Adrenal gland (tissue), 12 donors: Measurements from ENCODE around the gene SLC7A5. TPM values are rescaled to one million over a fixed set of nuclear protein-coding genes. Genes with fewer than 3 reads are reported as not detected.
A peak's percentile ranks its signal among the peaks of the same experiment; 100 is the strongest.
"Not testable (repeated sequence)": the region's sequence is repeated elsewhere in the genome, so short reads cannot be mapped to it uniquely, and the experiment has no call there.

Source experiments
- DNase-seq, 7 donors: peaks; one replicate each; pipeline ENCODE4 v3.0.0-alpha.2; 2019 to 2020
- H3K27ac ChIP-seq, 5 donors: fragments of 200-600 bp; sonication (generic) in 4 of 5; 1 replicate in 3 of 5; 2 replicates in 2 of 5; pipeline versions ENCODE4 v1.5.1 to v1.8.0; 2016 to 2020; ENCODE audit warnings: mild to moderate bottlenecking in 1 of 5
- H3K27me3 ChIP-seq: fragments of 200-600 bp; 2 replicates; pipeline ENCODE4 v1.8.0; 2021
- H3K36me3 ChIP-seq, 2 donors: fragments of 200-600 bp; replicated peaks in 1 of 2; 1 replicate in 1 of 2; 2 replicates in 1 of 2; pipeline versions ENCODE4 v1.5.1 to v1.8.0; 2018 to 2022
- H3K4me1 ChIP-seq, 2 donors: fragments of 200-600 bp; replicated peaks in 1 of 2; 1 replicate in 1 of 2; 2 replicates in 1 of 2; pipeline versions ENCODE4 v1.5.1 to v1.8.0; 2018 to 2021
- H3K4me3 ChIP-seq, 4 donors: fragments of 200-600 bp; sonication (generic) in 3 of 4; one replicate each; pipeline ENCODE4 v1.5.1; 2016 to 2018
- H3K9me3 ChIP-seq, 3 donors: fragments of 200-600 bp; sonication (generic) in 1 of 3; replicated peaks in 1 of 3; 1 replicate in 2 of 3; 2 replicates in 1 of 3; pipeline versions ENCODE4 v1.5.1 to v1.8.0; 2016 to 2021
- POLR2A ChIP-seq, 2 donors: fragments of 450-650 bp; IDR thresholded peaks; one replicate each; pipeline ENCODE4 v1.6.1; 2017; ENCODE audit warnings: antibody characterized with exemption in 2 of 2, mild to moderate bottlenecking in 2 of 2, moderate library complexity in 1 of 2
- WGBS, 4 donors: extraction: QIAGEN DNeasy Blood & Tissue Kit in 2 of 4; methylation state at CpG; one replicate each; pipeline versions ENCODE4 v1.1.5 to v1.1.7; 2013 to 2017; 5-methylcytosine and 5-hydroxymethylcytosine counted together
- intact Hi-C, 2 donors: fragments of 100-400 bp; cut with DNase I; formaldehyde crosslinking; loops; one replicate each; pipeline versions ENCODE4 v1.14.1 to v1.15.0; 2022 to 2023
- polyA plus RNA-seq, 3 donors: library from polyadenylated mRNA; stranded (reverse); fragments of 200-250 nt in 2 of 3; fragments of 350-450 nt in 1 of 3; fragmentation: Illumina TruSeq in 1 of 3; extraction: RNeasy Lipid Tissue Mini Kit (QIAGEN cat#74804) in 1 of 3; gene quantifications; one replicate each; pipeline ENCODE4 v1.2.3, GENCODE V29; 2013 to 2014
- total RNA-seq, 9 donors: library from RNA; depleted of rRNA in 4 of 9; stranded (reverse); fragments of >200 nt in 4 of 9; fragments of 120-200 nt in 1 of 9; fragmentation: NEBNext Ultra II Directional in 1 of 9; extraction: Animal tissue kit (Norgen Biotek cat#: 25700) in 1 of 9; gene quantifications; one replicate each; pipeline versions ENCODE4 v1.1.0 to v1.2.4, GENCODE V29; 2013 to 2023
- TF ChIP-seq, protein P1 (sequence below), 6 experiments: fragments of 450-650 bp in 4 of 6; fragments of 200-600 bp in 2 of 6; sonication (generic) in 1 of 6; IDR thresholded peaks; 1 replicate in 5 of 6; 2 replicates in 1 of 6; pipeline versions ENCODE4 v1.5.1 to v1.8.0; 2016 to 2021; ENCODE audit warnings: antibody characterized with exemption in 6 of 6, mild to moderate bottlenecking in 2 of 6, moderate library complexity in 1 of 6
- donor health status: healthy with polysubstance abuse.
- donor health status: Bipolar disorder and iron deficiency.
- donor health status: DM: yes; HTN: yes; CAD: no.
- donor health status: DM: no; HTN: no; CAD: no.
- donor health status: DM: no; HTN: no; CAD: no.
- donor health status: DM: yes; HTN: yes; CAD: no.

Gene SLC7A5
- total and polyA plus RNA-seq, 12 donors, result 0.69 to 9.1 (median 2.4) TPM

DNA sequence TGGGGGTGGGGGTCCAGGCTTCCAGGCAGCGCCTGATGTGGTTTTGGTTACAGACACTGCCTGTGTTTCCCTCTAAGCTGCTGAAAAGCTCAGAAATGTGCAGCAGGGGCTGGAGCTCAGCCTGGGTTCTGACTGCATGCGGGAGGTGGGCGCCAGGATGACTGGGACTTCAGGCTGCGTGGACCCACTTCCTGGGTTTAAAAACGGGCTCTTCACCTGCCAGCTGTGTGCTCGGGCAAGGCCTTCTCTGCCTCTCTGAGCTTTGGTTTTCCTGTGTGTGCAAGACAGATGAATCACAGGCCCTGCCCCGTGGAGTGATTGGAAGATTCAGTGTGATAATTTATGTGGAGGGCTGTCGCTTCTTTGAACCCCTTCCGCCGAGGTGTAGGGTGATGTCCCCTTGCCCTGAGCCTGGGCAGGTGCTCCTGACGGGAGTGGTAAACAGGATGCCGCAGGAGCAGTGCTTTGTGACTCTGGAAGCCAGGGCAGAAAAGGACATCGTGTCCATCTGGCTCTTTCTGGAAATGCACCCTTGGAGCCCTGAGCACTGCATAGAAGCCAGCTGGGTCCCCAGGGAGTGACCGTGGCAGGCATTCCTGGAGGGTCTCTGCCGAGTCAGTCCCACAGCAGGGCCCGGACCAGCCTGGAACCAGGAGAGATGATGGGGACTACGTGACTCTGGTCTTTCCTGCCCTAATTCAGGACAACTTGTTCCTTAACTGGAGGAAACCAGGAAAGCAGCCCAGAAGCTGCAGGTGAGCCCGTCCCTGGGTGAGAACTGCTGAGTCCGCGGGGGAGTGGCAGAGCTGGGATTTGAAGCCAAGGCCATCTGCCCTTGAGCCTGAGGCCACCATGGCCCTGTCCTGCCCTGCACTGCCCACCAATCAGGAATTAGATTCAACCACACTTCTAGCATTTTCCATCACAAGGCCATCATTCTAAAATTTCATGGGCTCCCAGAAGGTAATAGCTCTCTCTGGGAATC lies 28.5 kb upstream of the SLC7A5 start:
- H3K4me1 ChIP-seq, result peaks cover 0 to 5% of the 10 kb centered on the region in 2 donors
- WGBS, 4 donors, result 64 to 100% (median 70%) methylated on average over 2 to 20 of the region's 20 CpGs
- H3K36me3 ChIP-seq, result no peaks in the 10 kb centered on the region
- no peak overlapping the region for H3K4me3 ChIP-seq
- H3K27ac ChIP-seq, result no peak overlapping the region
- intact Hi-C loops, result no loop called here
- DNase-seq, result no peak
- no peaks in the 10 kb centered on the region for H3K27me3 ChIP-seq
- no peak for TF ChIP-seq POLR2A (IDR thresholded peaks at IDR 0.05)
- TF ChIP-seq, protein P1, sequence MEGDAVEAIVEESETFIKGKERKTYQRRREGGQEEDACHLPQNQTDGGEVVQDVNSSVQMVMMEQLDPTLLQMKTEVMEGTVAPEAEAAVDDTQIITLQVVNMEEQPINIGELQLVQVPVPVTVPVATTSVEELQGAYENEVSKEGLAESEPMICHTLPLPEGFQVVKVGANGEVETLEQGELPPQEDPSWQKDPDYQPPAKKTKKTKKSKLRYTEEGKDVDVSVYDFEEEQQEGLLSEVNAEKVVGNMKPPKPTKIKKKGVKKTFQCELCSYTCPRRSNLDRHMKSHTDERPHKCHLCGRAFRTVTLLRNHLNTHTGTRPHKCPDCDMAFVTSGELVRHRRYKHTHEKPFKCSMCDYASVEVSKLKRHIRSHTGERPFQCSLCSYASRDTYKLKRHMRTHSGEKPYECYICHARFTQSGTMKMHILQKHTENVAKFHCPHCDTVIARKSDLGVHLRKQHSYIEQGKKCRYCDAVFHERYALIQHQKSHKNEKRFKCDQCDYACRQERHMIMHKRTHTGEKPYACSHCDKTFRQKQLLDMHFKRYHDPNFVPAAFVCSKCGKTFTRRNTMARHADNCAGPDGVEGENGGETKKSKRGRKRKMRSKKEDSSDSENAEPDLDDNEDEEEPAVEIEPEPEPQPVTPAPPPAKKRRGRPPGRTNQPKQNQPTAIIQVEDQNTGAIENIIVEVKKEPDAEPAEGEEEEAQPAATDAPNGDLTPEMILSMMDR (IDR thresholded peaks at IDR 0.05), result no peak
- H3K9me3 ChIP-seq, result no peaks in the 10 kb centered on the region

DNA sequence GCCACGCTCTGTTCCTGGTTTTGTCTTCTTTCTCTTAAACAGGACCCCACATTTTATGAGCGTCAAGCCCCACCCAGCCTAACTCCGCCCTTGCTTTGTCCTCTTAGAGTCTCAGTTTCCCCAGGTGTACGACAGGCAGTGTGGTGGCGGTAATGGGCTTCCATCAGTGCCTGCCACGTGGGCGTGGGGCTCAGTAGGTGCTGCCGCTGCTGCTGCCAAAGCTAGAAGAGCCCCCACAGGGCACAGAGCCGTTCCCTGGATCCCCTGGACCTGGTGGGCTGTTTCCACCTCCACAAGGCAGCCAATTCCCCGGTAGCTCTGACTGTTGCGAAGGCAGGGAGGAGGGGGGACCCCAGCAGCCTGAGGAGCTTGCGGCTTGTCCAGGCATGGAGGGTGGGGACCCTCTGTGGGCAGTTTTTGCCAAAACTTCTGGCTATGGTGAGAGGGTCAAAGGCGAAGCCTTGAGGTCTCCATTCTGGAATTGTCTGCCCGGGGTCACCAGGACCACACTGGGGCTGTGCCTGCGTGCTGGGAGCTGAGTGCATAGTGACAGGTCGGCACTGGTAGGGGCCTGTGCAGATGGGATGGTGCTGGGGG lies 27.7 kb upstream of the SLC7A5 start:
- H3K4me3 ChIP-seq, H3K36me3 ChIP-seq, H3K27ac ChIP-seq, DNase-seq, H3K4me1 ChIP-seq, H3K9me3 ChIP-seq, intact Hi-C loops, H3K27me3 ChIP-seq: not testable (repeated sequence)
- 78 to 94% (median 84%) methylated on average over 7 to 16 of the region's 16 CpGs for WGBS, 4 donors

DNA sequence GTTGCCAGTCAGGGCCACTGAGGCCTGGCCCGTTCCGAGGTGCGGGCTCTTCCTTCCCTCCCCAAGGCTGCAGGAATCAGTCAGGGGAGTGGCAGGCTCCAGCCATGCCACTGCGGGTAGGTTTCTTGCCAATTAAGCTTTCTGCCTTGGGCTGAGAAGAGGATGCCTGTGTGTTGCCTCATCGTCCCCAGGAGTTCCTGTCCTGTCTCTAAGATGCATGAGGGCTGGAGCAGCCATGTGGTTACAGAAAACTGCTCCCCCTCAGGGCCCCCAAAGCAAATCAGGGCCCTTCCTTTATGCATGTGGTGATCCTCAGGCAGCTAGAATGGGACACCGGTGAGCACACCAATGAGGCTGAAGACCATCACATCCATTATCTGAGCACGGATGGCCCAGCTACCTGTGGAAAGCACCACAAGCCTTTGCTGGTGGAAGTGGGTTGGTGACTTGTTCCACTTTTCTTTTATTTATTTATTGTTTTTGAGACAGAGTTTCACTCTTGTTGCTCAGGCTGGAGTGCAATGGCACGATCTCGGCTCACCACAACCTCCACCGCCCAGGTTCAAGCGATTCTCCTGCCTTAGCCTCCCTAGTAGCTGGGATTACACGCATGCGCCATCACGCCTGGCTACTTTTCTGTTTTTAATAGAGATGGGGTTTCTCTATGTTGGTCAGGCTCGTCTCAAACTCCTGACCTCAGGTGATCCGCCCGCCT lies 27.0 kb upstream of the SLC7A5 start:
- intact Hi-C loops, H3K4me1 ChIP-seq, DNase-seq, H3K4me3 ChIP-seq, H3K27ac ChIP-seq, H3K27me3 ChIP-seq, H3K9me3 ChIP-seq, H3K36me3 ChIP-seq: not testable (repeated sequence)
- WGBS, 4 donors, result 78 to 89% (median 82%) methylated on average over 17 of the region's 17 CpGs

DNA sequence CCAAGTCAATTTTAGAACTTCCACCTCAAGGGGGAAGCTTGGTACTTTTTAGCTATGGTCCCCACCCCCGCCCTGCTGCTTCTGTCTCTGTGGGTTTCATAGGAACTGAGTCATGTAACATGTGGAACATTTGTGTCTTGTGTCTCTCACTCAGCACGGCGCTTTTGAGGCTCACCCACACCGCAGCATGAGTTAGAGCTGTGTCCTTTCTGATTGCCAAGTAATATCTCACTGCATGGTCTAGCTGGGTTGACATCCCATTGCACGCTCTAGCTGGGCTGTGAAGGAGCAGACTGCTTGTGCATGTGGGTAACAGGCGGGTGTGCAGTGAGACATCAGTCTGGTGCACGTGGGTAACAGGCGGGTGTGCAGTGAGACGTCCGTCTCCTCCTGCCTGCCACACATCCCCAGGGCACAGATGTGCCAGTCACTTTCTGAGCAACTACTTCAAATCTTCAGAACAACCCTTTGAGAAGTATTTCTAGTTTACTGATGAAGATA lies 26.4 kb upstream of the SLC7A5 start:
- intact Hi-C loops, result no loop called here
- 65 to 88% (median 74%) methylated on average over 8 to 10 of the region's 10 CpGs for WGBS, 4 donors
- H3K36me3 ChIP-seq, result no peaks in the 10 kb centered on the region
- TF ChIP-seq POLR2A (IDR thresholded peaks at IDR 0.05), result no peak
- TF ChIP-seq, protein P1 (IDR thresholded peaks at IDR 0.05), result no peak
- H3K4me3 ChIP-seq, result no peak overlapping the region
- no peaks in the 10 kb centered on the region for H3K9me3 ChIP-seq
- peak in 2 of 7 donors; percentile 25 to 51 for DNase-seq
- no peaks in the 10 kb centered on the region for H3K27me3 ChIP-seq
- H3K4me1 ChIP-seq, result peaks cover 0 to 5% of the 10 kb centered on the region in 2 donors
- no peak overlapping the region for H3K27ac ChIP-seq

DNA sequence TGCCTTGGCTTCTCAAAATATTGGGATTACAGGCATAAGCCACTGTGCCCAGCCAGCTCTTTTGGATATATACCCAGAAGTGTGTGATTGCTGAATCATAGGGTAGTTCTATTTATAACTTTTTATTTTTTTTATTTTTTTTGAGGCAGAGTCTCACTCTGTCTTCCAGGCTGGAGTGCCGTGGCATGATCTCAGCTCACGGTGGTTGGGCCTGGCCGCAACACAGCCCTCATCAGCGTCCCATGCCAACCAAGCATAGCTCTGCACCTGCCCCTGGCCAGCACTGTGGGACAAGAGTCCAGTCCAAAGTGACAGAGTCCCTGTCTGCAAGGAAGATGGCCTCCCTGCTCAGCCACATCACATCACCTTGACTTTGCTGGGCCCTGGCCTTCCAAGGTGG lies 24.7 kb upstream of the SLC7A5 start:
- H3K9me3 ChIP-seq, intact Hi-C loops, H3K4me1 ChIP-seq, H3K27me3 ChIP-seq, H3K4me3 ChIP-seq, H3K36me3 ChIP-seq: not testable (repeated sequence)
- DNase-seq, result peak; percentile 38 to 76 (median 66)
- WGBS, 4 donors, result 16 to 40% (median 23%) methylated on average over 4 of the region's 4 CpGs
- H3K27ac ChIP-seq, result peak overlapping the region in 2 of 5 donors; percentile 26 to 46
